ENCODE measurements around the gene CDH4. TPM values are rescaled to one million over a fixed set of nuclear protein-coding genes. Genes with fewer than 3 reads are reported as not detected.

CDH4 gene
- total and polyA plus RNA-seq, 2 of the 13 experiments (the other 11 are each of a cell fraction or from before 2014, with no cell fraction given): not detected

- TF ChIP-seq POGK (CRISPR knock-in tag; conservative IDR thresholded peaks at IDR 0.05) (no peak), ERF (CRISPR knock-in tag; IDR thresholded peaks at IDR 0.05) (no peak), CBFB (CRISPR knock-in tag; IDR thresholded peaks at IDR 0.05) (no peak), KLF13 (CRISPR knock-in tag; IDR thresholded peaks at IDR 0.05) (no peak), ZNF143 (CRISPR knock-in tag; IDR thresholded peaks at IDR 0.05) (no peak), ZNF282 (IDR thresholded peaks at IDR 0.05; ENCODE audit: partially characterized antibody) (peak; percentile 19), ZNF598 (CRISPR knock-in tag; IDR thresholded peaks at IDR 0.05; ENCODE audit: borderline replicate concordance) (no peak), TBL1XR1 (IDR thresholded peaks at IDR 0.05; ENCODE audit: borderline replicate concordance, low read length, partially characterized antibody) (no peak), ZNF784 (CRISPR knock-in tag; IDR thresholded peaks at IDR 0.05; ENCODE audit: borderline replicate concordance) (no peak), ATF7 (IDR thresholded peaks at IDR 0.05) (0 out of 2 replicates have a peak, but pooled peaks have one; percentile 7), ATF7 (CRISPR knock-in tag; IDR thresholded peaks at IDR 0.05) (no peak), RELA (CRISPR knock-in tag; IDR thresholded peaks at IDR 0.05) (no peak), SKIL (CRISPR knock-in tag; IDR thresholded peaks at IDR 0.05; ENCODE audit: borderline replicate concordance) (no peak), SNAI1 (CRISPR knock-in tag; IDR thresholded peaks at IDR 0.05; ENCODE audit: borderline replicate concordance) (no peak), HCFC1 (IDR thresholded peaks at IDR 0.05; ENCODE audit: low read depth, low read length) (no peak)
- TF ChIP-seq, protein P1, sequence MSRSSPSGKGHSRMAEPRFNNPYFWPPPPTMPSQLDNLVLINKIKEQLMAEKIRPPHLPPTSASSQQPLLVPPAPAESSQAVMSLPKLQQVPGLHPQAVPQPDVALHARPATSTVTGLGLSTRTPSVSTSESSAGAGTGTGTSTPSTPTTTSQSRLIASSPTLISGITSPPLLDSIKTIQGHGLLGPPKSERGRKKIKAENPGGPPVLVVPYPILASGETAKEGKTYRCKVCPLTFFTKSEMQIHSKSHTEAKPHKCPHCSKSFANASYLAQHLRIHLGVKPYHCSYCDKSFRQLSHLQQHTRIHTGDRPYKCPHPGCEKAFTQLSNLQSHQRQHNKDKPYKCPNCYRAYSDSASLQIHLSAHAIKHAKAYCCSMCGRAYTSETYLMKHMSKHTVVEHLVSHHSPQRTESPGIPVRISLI (CRISPR knock-in tag; IDR thresholded peaks at IDR 0.05; ENCODE audit: borderline replicate concordance): no peak
- TF ChIP-seq, protein P2, sequence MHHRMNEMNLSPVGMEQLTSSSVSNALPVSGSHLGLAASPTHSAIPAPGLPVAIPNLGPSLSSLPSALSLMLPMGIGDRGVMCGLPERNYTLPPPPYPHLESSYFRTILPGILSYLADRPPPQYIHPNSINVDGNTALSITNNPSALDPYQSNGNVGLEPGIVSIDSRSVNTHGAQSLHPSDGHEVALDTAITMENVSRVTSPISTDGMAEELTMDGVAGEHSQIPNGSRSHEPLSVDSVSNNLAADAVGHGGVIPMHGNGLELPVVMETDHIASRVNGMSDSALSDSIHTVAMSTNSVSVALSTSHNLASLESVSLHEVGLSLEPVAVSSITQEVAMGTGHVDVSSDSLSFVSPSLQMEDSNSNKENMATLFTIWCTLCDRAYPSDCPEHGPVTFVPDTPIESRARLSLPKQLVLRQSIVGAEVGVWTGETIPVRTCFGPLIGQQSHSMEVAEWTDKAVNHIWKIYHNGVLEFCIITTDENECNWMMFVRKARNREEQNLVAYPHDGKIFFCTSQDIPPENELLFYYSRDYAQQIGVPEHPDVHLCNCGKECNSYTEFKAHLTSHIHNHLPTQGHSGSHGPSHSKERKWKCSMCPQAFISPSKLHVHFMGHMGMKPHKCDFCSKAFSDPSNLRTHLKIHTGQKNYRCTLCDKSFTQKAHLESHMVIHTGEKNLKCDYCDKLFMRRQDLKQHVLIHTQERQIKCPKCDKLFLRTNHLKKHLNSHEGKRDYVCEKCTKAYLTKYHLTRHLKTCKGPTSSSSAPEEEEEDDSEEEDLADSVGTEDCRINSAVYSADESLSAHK (CRISPR knock-in tag; IDR thresholded peaks at IDR 0.05; ENCODE audit: borderline replicate concordance): no peak
Measured at GRCh38 chr20:61455508-61456215, 203.6 kb downstream of the CDH4 start (continued).

Measured in HepG2 (cell line).